Measurements from ENCODE around the gene KRT15. TPM values are rescaled to one million over a fixed set of nuclear protein-coding genes. Genes with fewer than 3 reads are reported as not detected.

The KRT15 gene
- total and polyA plus RNA-seq, 4 donors, result 0.14 TPM; not detected in 3

GRCh38 chr17:41544935-41545334 is 26.2 kb upstream of the KRT15 start:
- Histone ChIP-seq H3K27ac (ENCODE audit: low read depth in 1 of 2, low read length in 2 of 2) (no peak overlapping the region), H3K9me3 (ENCODE audit: control insufficient read depth in 4 of 4, low read length in 3 of 4) (peaks cover 0 to 3% (median under 1%) of the 10 kb centered on the region in 4 donors), H3K9ac (ENCODE audit: low read depth in 1 of 2, low read length in 2 of 2) (no peak overlapping the region), H3K36me3 (ENCODE audit: control insufficient read depth in 4 of 4, insufficient read depth in 3 of 4, low read depth in 1 of 4, low read length in 3 of 4) (no peaks in the 10 kb centered on the region), H3K4me1 (ENCODE audit: control insufficient read depth in 4 of 4, insufficient read depth in 4 of 4, low read length in 3 of 4) (peaks cover 3 to 8% (median 6%) of the 10 kb centered on the region in 4 donors), H3K27me3 (ENCODE audit: control insufficient read depth in 4 of 4, insufficient read depth in 4 of 4, low read length in 3 of 4) (peaks cover 0 to 5% (median under 1%) of the 10 kb centered on the region in 4 donors), H3K4me3 (ENCODE audit: low read depth in 1 of 3, low read length in 3 of 3) (no peak overlapping the region)
- no peak for DNase-seq (ENCODE audit: low spot score)
- 89% methylated on average over 5 of the region's 5 CpGs for WGBS
- TF ChIP-seq GABPA (IDR thresholded peaks at IDR 0.05 in 1 of 2, conservative IDR thresholded peaks at IDR 0.05 in 1 of 2) (no peak), RXRA (IDR thresholded peaks at IDR 0.05) (no peak), HNF4G (IDR thresholded peaks at IDR 0.05) (no peak), MAX (IDR thresholded peaks at IDR 0.05) (no peak), ZBTB33 (IDR thresholded peaks at IDR 0.05) (no peak), JUND (IDR thresholded peaks at IDR 0.05) (no peak), FOXA1 (IDR thresholded peaks at IDR 0.05) (no peak), HNF4A (conservative IDR thresholded peaks at IDR 0.05) (no peak), EGR1 (IDR thresholded peaks at IDR 0.05; ENCODE audit: low read depth in 2 of 2) (no peak), REST (IDR thresholded peaks at IDR 0.05) (no peak), ATF3 (IDR thresholded peaks at IDR 0.05) (no peak), NR2F2 (IDR thresholded peaks at IDR 0.05) (no peak), CTCF (IDR thresholded peaks at IDR 0.05; ENCODE audit: low read depth, low read length, missing input control) (no peak), RAD21 (IDR thresholded peaks at IDR 0.05) (no peak), SP1 (IDR thresholded peaks at IDR 0.05) (no peak), YY1 (IDR thresholded peaks at IDR 0.05) (no peak), FOXA2 (IDR thresholded peaks at IDR 0.05) (no peak)
